T-cell (primary cell): ENCODE data around the gene CFAP57. TPM values are rescaled to one million over a fixed set of nuclear protein-coding genes. Genes with fewer than 3 reads are reported as not detected.

ENCODE experiments used
- ATAC-seq, 4 experiments: fragments of 200-7000 bp in 3 of 4; fragments of 150-1000 bp in 1 of 4; cut with Tn5 transposase; replicated peaks in 1 of 4; 1 replicate in 3 of 4; 2 replicates in 1 of 4; pipeline ENCODE4 v1.10.0; 2021; ENCODE audit warnings: moderate library complexity in 3 of 4, mild to moderate bottlenecking in 2 of 4, moderate number of reproducible peaks in 1 of 4
- CTCF ChIA-PET, 2 donors: fragments of 300-600 bp; sonication (Branson Sonifier 250); formaldehyde crosslinking; loops; one replicate each; lab custom pipeline; 2022; ENCODE audit warnings: antibody characterized with exemption in 2 of 2; lab: Charles Lee
- POLR2A ChIA-PET, 2 donors: fragments of 300-600 bp; sonication (Branson Sonifier 250); formaldehyde crosslinking; loops; one replicate each; lab custom pipeline; 2022; ENCODE audit warnings: antibody characterized with exemption in 2 of 2; lab: Charles Lee
- DNase-seq, 35 experiments: peaks; one replicate each; pipeline versions ENCODE4 v3.0.0 to v3.0.0-alpha.2; 2013 to 2023
- H3K27ac ChIP-seq: one replicate; pipeline ENCODE4 v1.5.1; 2013; ENCODE audit warnings: low read length
- H3K27me3 ChIP-seq, 2 experiments: replicated peaks in 1 of 2; 1 replicate in 1 of 2; 2 replicates in 1 of 2; pipeline versions ENCODE4 v1.6.1 to v1.7.0; 2013; ENCODE audit warnings: low read length in 1 of 2, mixed read lengths in 1 of 2; ENCODE audit not compliant: control insufficient read depth in 2 of 2, insufficient read depth in 2 of 2; ENCODE audit errors: extremely low read depth in 1 of 2
- H3K36me3 ChIP-seq, 2 donors: 1 replicate in 1 of 2; 2 replicates in 1 of 2; pipeline versions ENCODE4 v1.6.1 to v1.7.0; 2013; ENCODE audit warnings: low read length in 1 of 2; ENCODE audit not compliant: control insufficient read depth in 2 of 2, insufficient read depth in 1 of 2; ENCODE audit errors: extremely low read depth in 1 of 2
- H3K4me1 ChIP-seq, 2 experiments: 1 replicate in 1 of 2; 2 replicates in 1 of 2; pipeline versions ENCODE4 v1.6.1 to v1.7.0; 2013; ENCODE audit warnings: low read length in 2 of 2, mixed read lengths in 1 of 2; ENCODE audit not compliant: insufficient read depth in 2 of 2, control insufficient read depth in 1 of 2; ENCODE audit errors: extremely low read depth in 1 of 2
- H3K4me3 ChIP-seq, 2 donors: 1 replicate in 1 of 2; 2 replicates in 1 of 2; pipeline versions ENCODE4 v1.5.1 to v1.7.0; 2013; ENCODE audit warnings: mild to moderate bottlenecking in 2 of 2, low read length in 1 of 2, moderate library complexity in 1 of 2; ENCODE audit not compliant: control insufficient read depth in 1 of 2; ENCODE audit errors: extremely low read depth in 1 of 2
- H3K9me3 ChIP-seq: 2 replicates; pipeline ENCODE4 v1.7.0; 2013
- H3K27ac Mint-ChIP-seq, 2 donors: one replicate each; pipeline ENCODE4 v1.8.0; 2020 to 2021; ENCODE audit warnings: mild to moderate bottlenecking in 2 of 2, mixed read lengths in 2 of 2
- H3K27me3 Mint-ChIP-seq, 2 donors: one replicate each; pipeline ENCODE4 v1.8.0; 2021 to 2022; ENCODE audit warnings: mixed read lengths in 2 of 2
- H3K36me3 Mint-ChIP-seq: one replicate; pipeline ENCODE4 v1.8.0; 2021; ENCODE audit warnings: mixed read lengths
- H3K4me1 Mint-ChIP-seq, 3 donors: one replicate each; pipeline ENCODE4 v1.8.0; 2020 to 2022; ENCODE audit warnings: mixed read lengths in 3 of 3, mild to moderate bottlenecking in 1 of 3
- H3K4me3 Mint-ChIP-seq, 3 donors: one replicate each; pipeline ENCODE4 v1.8.0; 2020 to 2022; ENCODE audit warnings: mild to moderate bottlenecking in 3 of 3, mixed read lengths in 3 of 3, moderate library complexity in 3 of 3
- H3K9me3 Mint-ChIP-seq, 3 donors: one replicate each; pipeline ENCODE4 v1.8.0; 2020 to 2022; ENCODE audit warnings: mixed read lengths in 3 of 3
- WGBS: methylation state at CpG from one replicate; pipeline ENCODE4 v1.1.5; 2013; ENCODE audit warnings: missing lambda C conversion rate; ENCODE audit not compliant: insufficient coverage; 5-methylcytosine and 5-hydroxymethylcytosine counted together
- total RNA-seq, 35 experiments: library from RNA in 6 of 35; stranded (reverse) in 6 of 35; fragments of 120-200 nt in 1 of 35; gene quantifications; one replicate each; pipeline versions ENCODE4 v1.2.1 to v1.2.4 and lab custom pipeline; 2013 to 2026

The CFAP57 gene
- total RNA-seq, 5 donors from 2014 or later (not counting 1 experiment from before 2014, with no cell fraction given): 0.07 TPM; not detected in 4

DNA sequence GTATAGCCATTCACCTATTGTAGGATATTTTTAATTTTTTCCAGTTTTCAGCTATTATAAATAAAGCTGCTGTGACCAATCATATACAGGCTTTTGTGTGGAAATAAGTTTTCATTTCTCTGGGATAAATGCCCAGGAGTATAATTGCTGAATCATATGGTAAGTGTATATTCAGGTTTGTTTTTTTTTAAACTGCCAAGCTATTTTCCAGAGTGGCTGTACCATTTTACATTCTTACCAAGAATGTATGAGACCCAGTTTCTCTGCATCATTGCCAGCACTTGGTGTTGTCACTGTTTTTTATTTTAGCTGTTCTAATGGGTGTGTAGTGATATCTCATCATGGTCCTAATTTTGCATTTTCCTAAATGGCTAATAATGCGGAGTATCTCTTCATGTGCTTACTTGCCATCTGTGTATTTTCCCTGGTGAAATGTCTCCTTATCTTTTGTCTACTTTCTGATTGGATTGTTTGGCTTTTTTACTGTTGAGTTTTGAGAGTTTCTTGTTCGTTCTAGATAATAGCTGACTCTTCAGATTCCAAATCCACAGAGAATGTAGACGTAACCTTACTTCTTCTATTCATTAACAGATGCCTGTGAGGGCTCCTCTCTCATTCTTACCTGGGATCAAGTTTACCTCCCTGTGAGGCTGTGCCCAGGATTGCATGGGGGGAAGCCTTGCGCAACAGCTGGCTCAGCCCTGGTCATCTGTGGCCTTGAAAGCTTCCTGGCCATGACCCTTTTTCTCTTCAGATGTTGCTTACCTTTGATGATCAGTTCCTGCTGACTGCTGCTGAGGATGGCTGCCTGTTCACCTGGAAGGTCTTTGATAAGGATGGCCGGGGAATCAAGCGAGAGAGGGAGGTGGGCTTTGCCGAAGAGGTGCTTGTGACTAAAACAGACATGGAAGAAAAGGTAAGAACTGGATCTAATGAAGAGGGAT, 42.6 kb downstream of the CFAP57 start:
- Mint-ChIP-seq H3K27ac (no peak overlapping the region), H3K9me3 (no peaks in the 10 kb centered on the region), H3K36me3 (no peaks in the 10 kb centered on the region), H3K4me1 (no peaks in the 10 kb centered on the region), H3K4me3 (no peak overlapping the region), H3K27me3 (peaks cover 11 to 14% of the 10 kb centered on the region in 2 donors)
- 88% methylated on average over 3 of the region's 7 CpGs for WGBS
- DNase-seq (no peak), ATAC-seq (no peak)
- ChIA-PET POLR2A (no interaction called here), CTCF (no interaction called here)
- H3K4me3 ChIP-seq: no peak overlapping the region
- H3K36me3 ChIP-seq: no peaks in the 10 kb centered on the region
- peaks cover 0 to 11% of the 10 kb centered on the region in 2 experiments for H3K27me3 ChIP-seq
- no peaks in the 10 kb centered on the region for H3K9me3 ChIP-seq
- no peaks in the 10 kb centered on the region for H3K4me1 ChIP-seq
- H3K27ac ChIP-seq: no peak overlapping the region

DNA sequence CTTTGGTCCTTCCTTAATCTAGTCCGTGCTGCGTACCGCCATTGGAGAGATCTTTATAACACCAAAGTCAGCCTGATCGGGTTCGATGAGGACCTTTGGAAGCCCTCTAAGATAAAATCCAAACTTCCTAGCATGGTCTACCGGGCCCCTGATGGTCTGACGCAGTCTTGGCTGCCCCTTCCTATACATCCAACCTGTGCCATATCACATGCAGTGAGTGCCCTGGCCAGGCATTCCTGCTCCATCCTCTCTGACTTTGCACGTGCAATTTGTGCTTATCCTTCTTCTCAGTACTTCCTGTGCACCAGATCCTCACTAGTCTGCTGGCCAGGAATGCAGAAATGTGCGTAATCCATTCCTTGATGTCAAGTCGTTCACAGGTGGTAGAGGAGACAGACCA, 45.6 kb downstream of the CFAP57 start:
- POLR2A ChIA-PET: no interaction called here
- ATAC-seq (no peak), DNase-seq (no peak)
- Mint-ChIP-seq H3K9me3 (no peaks in the 10 kb centered on the region), H3K27ac (no peak overlapping the region), H3K36me3 (no peaks in the 10 kb centered on the region), H3K4me3 (no peak overlapping the region), H3K27me3 (peaks cover 7 to 12% of the 10 kb centered on the region in 2 donors), H3K4me1 (peaks cover 3 to 8% (median 6%) of the 10 kb centered on the region in 3 donors)
- Histone ChIP-seq H3K27me3 (peaks cover 0 to 13% of the 10 kb centered on the region in 2 experiments), H3K4me3 (no peak overlapping the region), H3K4me1 (no peaks in the 10 kb centered on the region), H3K9me3 (no peaks in the 10 kb centered on the region), H3K27ac (no peak overlapping the region), H3K36me3 (no peaks in the 10 kb centered on the region)
- CTCF ChIA-PET: no interaction called here
- 86% methylated on average over 7 of the region's 10 CpGs for WGBS

DNA sequence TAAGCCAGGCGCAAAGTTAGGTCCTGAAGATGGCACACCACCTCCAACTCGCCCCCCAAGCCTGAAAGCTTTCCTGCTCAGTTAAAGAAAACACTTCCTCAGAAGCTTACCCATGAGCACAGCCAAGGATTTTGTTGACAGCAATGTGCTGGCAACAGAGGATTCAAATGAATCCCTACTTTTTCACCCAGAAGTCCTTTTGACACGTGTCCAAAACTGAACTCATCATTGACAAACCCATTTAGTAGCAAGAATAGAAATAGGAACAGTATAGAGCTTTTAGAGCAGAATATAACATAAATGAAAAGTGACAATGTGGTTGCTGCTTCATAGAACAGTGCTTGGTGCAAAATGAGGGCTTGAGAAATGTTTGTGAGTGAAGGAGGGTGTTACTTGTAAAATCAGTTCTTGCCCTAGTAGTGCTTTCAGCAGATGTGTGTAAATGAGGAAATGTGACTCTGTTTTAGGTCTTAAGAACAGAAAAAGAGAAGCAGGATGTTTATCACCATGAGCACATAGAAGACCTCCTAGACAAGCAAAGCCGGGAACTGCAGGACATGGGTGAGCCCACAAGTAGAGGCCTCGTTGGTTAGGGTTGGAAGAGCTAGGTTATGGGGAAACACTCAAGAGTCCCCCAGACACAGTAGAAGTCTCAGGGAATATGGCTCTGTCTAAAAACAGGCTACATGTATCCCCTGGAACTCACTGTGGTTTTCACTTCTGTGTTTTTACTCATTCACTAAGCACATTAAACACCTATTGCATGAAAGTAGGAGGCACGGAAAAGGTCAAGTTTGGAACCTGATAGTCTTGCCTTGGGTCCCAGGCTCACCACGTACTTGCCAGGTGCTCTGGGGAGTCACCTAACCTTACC, 49.0 kb downstream of the CFAP57 start:
- H3K27me3 Mint-ChIP-seq: peaks cover 0 to 5% of the 10 kb centered on the region in 2 donors
- Histone ChIP-seq H3K27me3 (peaks cover 0 to 12% of the 10 kb centered on the region in 2 experiments), H3K4me1 (no peaks in the 10 kb centered on the region), H3K36me3 (no peaks in the 10 kb centered on the region), H3K4me3 (no peak overlapping the region), H3K9me3 (no peaks in the 10 kb centered on the region), H3K27ac (no peak overlapping the region)
- no peaks in the 10 kb centered on the region for H3K9me3 Mint-ChIP-seq
- H3K4me3 Mint-ChIP-seq: no peak overlapping the region
- H3K4me1 Mint-ChIP-seq: peaks cover 3 to 8% (median 6%) of the 10 kb centered on the region in 3 donors
- no peaks in the 10 kb centered on the region for H3K36me3 Mint-ChIP-seq
- WGBS: 63% methylated on average over 5 of the region's 7 CpGs
- ATAC-seq (peak in 1 of 4 experiments; percentile 17), DNase-seq (no peak)
- ChIA-PET POLR2A (no interaction called here), CTCF (no interaction called here)
- peak overlapping the region; percentile 36 to 66 for H3K27ac Mint-ChIP-seq

DNA sequence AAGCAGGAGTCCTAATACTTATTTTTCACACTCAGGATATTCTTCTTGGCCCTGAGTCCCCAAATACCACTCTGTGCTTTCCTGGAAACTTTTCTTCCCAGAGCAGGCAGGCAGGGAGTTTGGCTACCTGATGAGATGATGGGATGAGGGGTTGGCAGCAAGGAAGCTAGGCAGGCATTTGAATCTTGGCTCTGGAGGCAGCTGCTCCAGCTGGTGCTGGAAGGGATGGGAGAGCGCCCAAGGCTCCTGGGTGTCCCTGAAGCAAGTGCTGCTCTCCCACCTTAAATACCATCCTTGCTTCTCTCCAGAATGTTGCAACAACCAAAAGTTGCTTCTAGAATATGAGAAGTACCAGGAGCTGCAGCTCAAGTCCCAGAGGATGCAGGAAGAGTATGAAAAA, 49.7 kb downstream of the CFAP57 start:
- H3K4me3 ChIP-seq: no peak overlapping the region
- Mint-ChIP-seq H3K36me3 (no peaks in the 10 kb centered on the region), H3K9me3 (no peaks in the 10 kb centered on the region), H3K27ac (no peak overlapping the region), H3K27me3 (peaks cover 0 to 2% of the 10 kb centered on the region in 2 donors), H3K4me1 (peaks cover 3 to 8% (median 6%) of the 10 kb centered on the region in 3 donors), H3K4me3 (no peak overlapping the region)
- no peaks in the 10 kb centered on the region for H3K4me1 ChIP-seq
- no peak for DNase-seq
- H3K27me3 ChIP-seq: peaks cover 0 to 9% of the 10 kb centered on the region in 2 experiments
- ChIA-PET CTCF (interaction anchor here in 1 of 2 donors (1.5 kb wide), 1 partner anchor 193 kb away, joined by 4 read pairs; no protein-coding TSS in a partner anchor), POLR2A (no interaction called here)
- ATAC-seq: no peak
- no peak overlapping the region for H3K27ac ChIP-seq
- no peaks in the 10 kb centered on the region for H3K36me3 ChIP-seq
- no peaks in the 10 kb centered on the region for H3K9me3 ChIP-seq
- WGBS: no CpG with 5 or more reads among the region's 1 CpG

DNA sequence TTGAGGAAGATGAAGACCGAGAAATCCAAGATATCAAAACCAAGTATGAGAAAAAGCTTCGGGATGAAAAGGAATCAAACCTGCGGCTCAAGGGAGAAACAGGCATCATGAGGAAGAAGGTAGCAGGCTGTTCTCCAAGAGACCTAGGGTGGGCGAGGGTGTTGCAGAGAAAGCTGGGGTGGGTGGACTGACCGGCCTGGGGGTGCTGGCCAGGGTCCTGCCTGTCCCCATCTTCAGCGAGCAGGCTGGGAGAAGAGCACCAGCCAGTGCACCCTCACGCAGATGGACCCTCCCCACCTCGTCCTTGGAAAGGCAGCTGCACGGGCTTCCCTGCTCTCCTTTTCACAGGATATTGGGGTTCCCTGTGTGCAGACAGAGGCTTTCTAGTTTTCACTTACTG, 50.7 kb downstream of the CFAP57 start:
- Histone ChIP-seq H3K9me3 (no peaks in the 10 kb centered on the region), H3K27ac (no peak overlapping the region), H3K4me1 (peaks cover 0 to 3% of the 10 kb centered on the region in 2 experiments), H3K36me3 (no peaks in the 10 kb centered on the region), H3K27me3 (peaks cover 0 to 10% of the 10 kb centered on the region in 2 experiments), H3K4me3 (no peak overlapping the region)
- ATAC-seq (no peak), DNase-seq (no peak)
- POLR2A ChIA-PET: no interaction called here
- 83% methylated on average over 3 of the region's 9 CpGs for WGBS
- Mint-ChIP-seq H3K36me3 (no peaks in the 10 kb centered on the region), H3K4me1 (peaks cover 3 to 14% (median 6%) of the 10 kb centered on the region in 3 donors), H3K9me3 (no peaks in the 10 kb centered on the region), H3K27ac (no peak overlapping the region), H3K27me3 (peaks cover 0 to 2% of the 10 kb centered on the region in 2 donors), H3K4me3 (no peak overlapping the region)
- CTCF ChIA-PET: interaction anchor here in 1 of 2 donors (1.5 kb wide), 1 partner anchor 192 kb away, joined by 4 read pairs; no protein-coding TSS in a partner anchor

DNA sequence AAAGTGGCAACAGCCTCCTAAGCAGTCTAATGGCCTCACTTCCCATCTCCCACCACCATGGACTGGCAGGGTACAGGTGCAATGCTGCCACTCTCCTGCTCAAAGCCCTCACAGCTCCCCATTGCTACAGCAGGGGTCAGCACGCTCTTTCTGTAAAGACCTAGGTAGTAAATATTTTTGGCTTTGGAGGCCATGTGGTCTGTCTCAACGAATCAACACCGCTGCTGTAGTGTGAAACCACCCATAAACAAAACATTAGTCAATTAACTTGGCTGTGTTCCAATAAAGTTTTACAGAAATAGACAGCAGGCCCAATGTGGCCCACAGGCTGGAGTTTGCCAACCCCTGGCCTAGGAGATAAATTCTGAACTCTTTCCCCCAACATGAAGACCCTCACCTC, 53.0 kb downstream of the CFAP57 start:
- WGBS: no CpG with 5 or more reads among the region's 3 CpGs
- ATAC-seq: no peak
- H3K27me3 Mint-ChIP-seq: peaks cover 0 to 2% of the 10 kb centered on the region in 2 donors
- ChIA-PET POLR2A (no interaction called here), CTCF (interaction anchor here in 1 of 2 donors (0.8 kb wide), 1 partner anchor 200 kb away, joined by 4 read pairs; no protein-coding TSS in a partner anchor)
- peaks cover 0 to 3% of the 10 kb centered on the region in 2 experiments for H3K4me1 ChIP-seq
- peaks cover 3 to 14% (median 6%) of the 10 kb centered on the region in 3 donors for H3K4me1 Mint-ChIP-seq
- peaks cover 0 to 16% of the 10 kb centered on the region in 2 experiments for H3K27me3 ChIP-seq
- H3K36me3 ChIP-seq: no peaks in the 10 kb centered on the region
- no peak for DNase-seq
- no peak overlapping the region for H3K4me3 Mint-ChIP-seq
- no peak overlapping the region for H3K27ac Mint-ChIP-seq
- no peaks in the 10 kb centered on the region for H3K9me3 Mint-ChIP-seq
- H3K4me3 ChIP-seq: no peak overlapping the region
- H3K9me3 ChIP-seq: no peaks in the 10 kb centered on the region
- no peak overlapping the region for H3K27ac ChIP-seq
- no peaks in the 10 kb centered on the region for H3K36me3 Mint-ChIP-seq
